ENCODE data around the gene RCC1.
"Not testable (repeated sequence)": the region's sequence is repeated elsewhere in the genome, so short reads cannot be mapped to it uniquely, and the experiment has no call there.

GRCh38 chr1:28520796-28521195, 15.0 kb downstream of the RCC1 start:
- TF ChIP-seq CTCF (IDR thresholded peaks at IDR 0.05); JUN (CRISPR knock-in tag; IDR thresholded peaks at IDR 0.05); FOXK1 (CRISPR knock-in tag; IDR thresholded peaks at IDR 0.05): not testable (repeated sequence)
